NCI-H2227 (cell line): ENCODE measurements around the gene CYTH2.

ENCODE experiments used
- DNase-seq: peaks from one replicate; lab custom pipeline; 2025; ENCODE audit not compliant: unreplicated experiment; lab: John Stamatoyannopoulos, UW

Gene CYTH2

GRCh38 chr19:48469289-48469881 is at the start of gene CYTH2:
Gene CYTH2 (plus strand): TSS chr19:48469369. CDS start chr19:48469508, 139 bp downstream.
- DNase-seq = peak; percentile 82

- DNase-seq = no peak
These were observed 47.6 kb upstream of the CYTH2 start for GRCh38 chr19:48421548-48421947.

GRCh38 chr19:48424694-48425219 is 44.4 kb upstream of the CYTH2 start:
- no peak for DNase-seq

- DNase-seq = no peak
These were observed 40.5 kb upstream of the CYTH2 start for GRCh38 chr19:48428670-48429069.

GRCh38 chr19:48433337-48433736 is 35.8 kb upstream of the CYTH2 start:
- no peak for DNase-seq

- DNase-seq = no peak
These were observed 32.6 kb upstream of the CYTH2 start for GRCh38 chr19:48436586-48436985.

GRCh38 chr19:48441360-48442050 is 27.7 kb upstream of the CYTH2 start:
- no peak for DNase-seq

GRCh38 chr19:48442116-48443035 is 26.8 kb upstream of the CYTH2 start:
- DNase-seq = no peak

- peak; percentile 34 for DNase-seq
These were observed 25.9 kb upstream of the CYTH2 start for GRCh38 chr19:48443256-48443655.

GRCh38 chr19:48443731-48444128 is 25.4 kb upstream of the CYTH2 start:
- DNase-seq = no peak

- no peak for DNase-seq
These were observed 24.8 kb upstream of the CYTH2 start for GRCh38 chr19:48444129-48444935.

- peak; percentile 9 for DNase-seq
These were observed 24.3 kb upstream of the CYTH2 start for GRCh38 chr19:48444936-48445200.

- DNase-seq = peak; percentile 71
These were observed 23.9 kb upstream of the CYTH2 start for GRCh38 chr19:48445256-48445605.

GRCh38 chr19:48445606-48446481 is 23.3 kb upstream of the CYTH2 start, which contains the start of gene GRWD1:
Gene GRWD1 (plus strand): TSS chr19:48445983. CDS start chr19:48446006, 23 bp downstream.
- DNase-seq = peak; percentile 95

GRCh38 chr19:48446579-48446978 is 22.6 kb upstream of the CYTH2 start:
- no peak for DNase-seq

- DNase-seq = no peak
These were observed 20.6 kb upstream of the CYTH2 start for GRCh38 chr19:48448563-48448962.

GRCh38 chr19:48450441-48450840 is 18.7 kb upstream of the CYTH2 start:
- no peak for DNase-seq

- DNase-seq = no peak
These were observed 18.3 kb upstream of the CYTH2 start for GRCh38 chr19:48450863-48451262.

GRCh38 chr19:48451624-48452023 is 17.5 kb upstream of the CYTH2 start:
- no peak for DNase-seq
